Mesenchymal stem cell (in vitro differentiated cells and primary cell): Measurements from ENCODE around the gene CDC40.

Experiments used
- DNase-seq: peaks from one replicate; pipeline ENCODE4 v3.0.0-alpha.2; 2013
- H2AFZ ChIP-seq: one replicate; pipeline ENCODE4 v1.6.1; 2013; ENCODE audit warnings: low read depth, mild to moderate bottlenecking, control low read depth, inconsistent platforms, low read length, moderate library complexity
- H2AK5ac ChIP-seq: 2 replicates; pipeline ENCODE4 v1.6.1; 2013; ENCODE audit warnings: low read length, moderate library complexity, mild to moderate bottlenecking, inconsistent platforms; ENCODE audit not compliant: severe bottlenecking
- H2BK120ac ChIP-seq: one replicate; pipeline ENCODE4 v1.6.1; 2013; ENCODE audit warnings: low read depth, mild to moderate bottlenecking, inconsistent platforms, low read length, moderate library complexity
- H2BK12ac ChIP-seq, 2 experiments: one replicate each; pipeline ENCODE4 v1.6.1; 2013; ENCODE audit warnings: inconsistent platforms in 2 of 2, low read length in 2 of 2, mild to moderate bottlenecking in 2 of 2, moderate library complexity in 2 of 2, control low read depth in 1 of 2
- H2BK15ac ChIP-seq: one replicate; pipeline ENCODE4 v1.6.1; 2013; ENCODE audit warnings: mild to moderate bottlenecking, low read depth, inconsistent platforms; ENCODE audit not compliant: poor library complexity, severe bottlenecking
- H2BK5ac ChIP-seq: 2 replicates; pipeline ENCODE4 v1.6.1; 2013; ENCODE audit warnings: low read depth, mild to moderate bottlenecking, low read length, control low read depth, inconsistent platforms; ENCODE audit not compliant: poor library complexity, severe bottlenecking
- H3K14ac ChIP-seq, 2 experiments: one replicate each; pipeline ENCODE4 v1.6.1; 2013; ENCODE audit warnings: inconsistent platforms in 2 of 2, low read length in 2 of 2, control low read depth in 1 of 2, mild to moderate bottlenecking in 1 of 2, moderate library complexity in 1 of 2
- H3K18ac ChIP-seq, 2 experiments: one replicate each; pipeline ENCODE4 v1.6.1; 2013; ENCODE audit warnings: inconsistent platforms in 2 of 2, low read length in 2 of 2, control low read depth in 1 of 2, low read depth in 1 of 2, mild to moderate bottlenecking in 1 of 2
- H3K23ac ChIP-seq, 2 experiments: one replicate each; pipeline ENCODE4 v1.6.1; 2013; ENCODE audit warnings: inconsistent platforms in 2 of 2, low read length in 2 of 2, mild to moderate bottlenecking in 2 of 2, moderate library complexity in 2 of 2, control low read depth in 1 of 2
- H3K27ac ChIP-seq: 2 replicates; pipeline ENCODE4 v1.5.1; 2013; ENCODE audit warnings: mild to moderate bottlenecking, moderate library complexity, low read length, control low read depth, inconsistent platforms; ENCODE audit not compliant: poor library complexity, severe bottlenecking
- H3K27me3 ChIP-seq, 2 experiments: 2 replicates each; pipeline versions ENCODE4 v1.6.1 to v1.7.0; 2013; ENCODE audit warnings: low read length in 2 of 2, mild to moderate bottlenecking in 2 of 2, moderate library complexity in 2 of 2, control low read depth in 1 of 2, inconsistent platforms in 1 of 2; ENCODE audit not compliant: control insufficient read depth in 1 of 2, insufficient read depth in 1 of 2
- H3K36me3 ChIP-seq, 2 experiments: 2 replicates each; pipeline versions ENCODE4 v1.6.1 to v1.7.0; 2013; ENCODE audit warnings: low read length in 2 of 2, control low read depth in 1 of 2, inconsistent platforms in 1 of 2, low read depth in 1 of 2, mild to moderate bottlenecking in 1 of 2; ENCODE audit not compliant: insufficient read depth in 2 of 2, control insufficient read depth in 1 of 2
- H3K4ac ChIP-seq, 2 experiments: one replicate each; pipeline ENCODE4 v1.6.1; 2013; ENCODE audit warnings: inconsistent platforms in 2 of 2, low read length in 2 of 2, mild to moderate bottlenecking in 2 of 2, moderate library complexity in 2 of 2, control low read depth in 1 of 2, low read depth in 1 of 2
- H3K4me1 ChIP-seq: 2 replicates; pipeline ENCODE4 v1.6.1; 2013; ENCODE audit warnings: low read depth, low read length, control low read depth; ENCODE audit not compliant: control insufficient read depth, insufficient read depth
- H3K4me2 ChIP-seq: 2 replicates; pipeline ENCODE4 v1.6.1; 2013; ENCODE audit warnings: low read length, mild to moderate bottlenecking, inconsistent platforms; ENCODE audit not compliant: poor library complexity, severe bottlenecking
- H3K4me3 ChIP-seq, 2 experiments: 2 replicates each; pipeline versions ENCODE4 v1.5.1 to v1.7.0; 2013; ENCODE audit warnings: low read length in 2 of 2, mild to moderate bottlenecking in 2 of 2, control low read depth in 1 of 2, low read depth in 1 of 2; ENCODE audit not compliant: insufficient read depth in 1 of 2
- H3K79me1 ChIP-seq: replicated peaks from 2 replicates; pipeline ENCODE4 v1.6.1; 2013; ENCODE audit warnings: mild to moderate bottlenecking, control low read depth, low read length, inconsistent platforms; ENCODE audit not compliant: poor library complexity, severe bottlenecking
- H3K9ac ChIP-seq: 2 replicates; pipeline ENCODE4 v1.7.0; 2013; ENCODE audit warnings: mild to moderate bottlenecking, low read length, moderate library complexity
- H3K9me3 ChIP-seq: 2 replicates; pipeline ENCODE4 v1.7.0; 2013; ENCODE audit warnings: mild to moderate bottlenecking, low read length; ENCODE audit not compliant: control insufficient read depth
- H4K8ac ChIP-seq: one replicate; pipeline ENCODE4 v1.6.1; 2013; ENCODE audit warnings: inconsistent platforms, mild to moderate bottlenecking, low read length, moderate library complexity
- H4K91ac ChIP-seq: one replicate; pipeline ENCODE4 v1.6.1; 2013; ENCODE audit warnings: mild to moderate bottlenecking, low read length, inconsistent platforms
- WGBS: methylation state at CpG from one replicate; pipeline ENCODE4 v1.1.7; 2013; ENCODE audit warnings: mixed read lengths; 5-methylcytosine and 5-hydroxymethylcytosine counted together

CDC40 gene

DNA sequence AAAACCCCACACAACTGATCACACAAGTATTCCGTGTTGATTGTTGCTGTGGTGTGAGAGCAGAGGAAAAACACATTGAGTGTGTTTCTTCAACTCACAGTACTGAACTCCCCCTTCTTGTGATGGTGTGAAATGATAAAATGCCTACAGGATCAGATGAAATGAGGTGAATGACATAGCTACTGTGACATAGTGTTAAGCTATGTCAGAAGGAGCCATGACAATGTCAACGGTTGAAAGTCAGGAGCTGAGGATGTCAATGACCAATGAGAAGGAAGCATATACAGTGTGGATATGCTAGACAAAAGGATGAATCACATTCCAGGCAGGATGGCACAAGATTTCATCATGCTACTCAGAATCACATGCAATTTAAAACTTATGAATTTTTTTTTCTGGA, 39.6 kb upstream of the CDC40 start:
- Histone ChIP-seq H3K79me1 (peaks cover 17% of the 10 kb centered on the region), H4K8ac (peak overlapping the region; percentile 47), H3K4me2 (no peak overlapping the region), H3K36me3 (peaks cover 0 to 14% of the 10 kb centered on the region in 2 experiments), H3K9me3 (peaks cover 5% of the 10 kb centered on the region), H2BK12ac (no peak overlapping the region), H2AFZ (no peak overlapping the region), H2BK120ac (no peak overlapping the region), H2AK5ac (no peak overlapping the region), H4K91ac (no peak overlapping the region), H3K23ac (no peak overlapping the region), H3K9ac (no peak overlapping the region), H3K4ac (no peak overlapping the region), H3K14ac (no peak overlapping the region), H3K4me1 (peaks cover 3% of the 10 kb centered on the region), H3K27me3 (no peaks in the 10 kb centered on the region), H2BK15ac (no peak overlapping the region), H3K4me3 (no peak overlapping the region), H3K18ac (no peak overlapping the region), H3K27ac (no peak overlapping the region), H2BK5ac (no peak overlapping the region)
- DNase-seq = peak; percentile 45
- WGBS = 92% methylated on average over 2 of the region's 2 CpGs

DNA sequence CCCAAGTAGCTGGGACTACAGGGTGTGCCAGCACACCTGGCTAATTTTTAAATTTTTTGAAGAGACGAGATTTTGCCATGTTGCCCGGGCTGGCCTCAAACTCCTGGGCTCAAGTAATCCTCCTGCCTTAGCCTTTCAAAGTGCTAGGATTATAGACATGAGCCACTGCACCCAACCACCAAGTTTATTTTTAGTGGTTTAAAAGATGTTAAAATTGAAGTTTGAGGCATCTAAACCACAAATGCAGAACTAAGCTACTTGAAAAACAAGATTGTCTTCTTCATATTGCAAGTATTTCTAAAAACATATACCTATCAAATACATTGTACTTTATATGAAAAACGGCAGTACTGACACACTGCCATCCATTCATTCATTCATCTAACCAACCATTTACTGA, 32.4 kb upstream of the CDC40 start:
- no peak for DNase-seq
- Histone ChIP-seq H3K23ac (no peak overlapping the region), H2BK120ac (no peak overlapping the region), H2BK15ac (no peak overlapping the region), H3K9ac (no peak overlapping the region), H2BK12ac (no peak overlapping the region), H2AFZ (no peak overlapping the region), H3K4me3 (no peak overlapping the region), H3K79me1 (peaks cover 1% of the 10 kb centered on the region), H2BK5ac (no peak overlapping the region), H2AK5ac (no peak overlapping the region), H3K4ac (no peak overlapping the region), H3K4me1 (no peaks in the 10 kb centered on the region), H3K14ac (no peak overlapping the region), H3K27me3 (no peaks in the 10 kb centered on the region), H3K18ac (no peak overlapping the region), H3K4me2 (no peak overlapping the region), H3K9me3 (no peaks in the 10 kb centered on the region), H3K36me3 (no peaks in the 10 kb centered on the region), H4K8ac (no peak overlapping the region), H4K91ac (no peak overlapping the region), H3K27ac (no peak overlapping the region)
- 82% methylated on average over 3 of the region's 3 CpGs for WGBS

DNA sequence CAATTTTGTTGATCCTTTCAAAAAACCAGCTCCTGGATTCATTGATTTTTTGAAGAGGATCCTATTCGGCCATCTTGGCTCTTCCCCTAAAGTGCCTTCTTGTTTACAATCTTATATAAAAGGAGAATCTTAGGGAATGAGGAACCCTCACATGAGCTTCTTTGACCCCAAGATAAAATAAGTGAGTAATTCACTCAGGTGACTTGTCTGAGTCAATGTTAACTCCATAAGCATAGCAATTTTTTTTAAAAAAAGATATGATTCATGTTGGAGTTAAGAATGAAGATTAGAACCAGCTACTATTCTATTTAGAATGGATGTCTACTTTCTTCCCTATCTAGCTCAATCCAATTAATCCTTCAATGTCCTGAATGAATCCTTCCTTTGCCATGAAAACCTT, 21.7 kb upstream of the CDC40 start:
- no peak overlapping the region for H3K4me3 ChIP-seq

GRCh38 chr6:110170081-110170480, 10.1 kb upstream of the CDC40 start:
- no peak overlapping the region for H3K4me2 ChIP-seq
- no peak overlapping the region for H3K18ac ChIP-seq
- H2BK5ac ChIP-seq = no peak overlapping the region
- H3K27ac ChIP-seq = no peak overlapping the region
- no peak overlapping the region for H3K14ac ChIP-seq
- H3K4me3 ChIP-seq = no peak overlapping the region
- no peak overlapping the region for H2BK12ac ChIP-seq
- no peaks in the 10 kb centered on the region for H3K36me3 ChIP-seq
- H3K4ac ChIP-seq = no peak overlapping the region
- no peak overlapping the region for H4K91ac ChIP-seq
- H2AK5ac ChIP-seq = no peak overlapping the region
- peaks cover 23% of the 10 kb centered on the region for H3K79me1 ChIP-seq
- no CpG with 5 or more reads among the region's 2 CpGs for WGBS
- H2BK120ac ChIP-seq = no peak overlapping the region
- DNase-seq = no peak
- H2BK15ac ChIP-seq = no peak overlapping the region
- no peak overlapping the region for H3K23ac ChIP-seq
- no peaks in the 10 kb centered on the region for H3K27me3 ChIP-seq
- no peak overlapping the region for H4K8ac ChIP-seq
- H2AFZ ChIP-seq = no peak overlapping the region
- H3K4me1 ChIP-seq = no peaks in the 10 kb centered on the region
- no peak overlapping the region for H3K9ac ChIP-seq
- no peaks in the 10 kb centered on the region for H3K9me3 ChIP-seq

More for the DNA sequence above, 21.7 kb upstream of the CDC40 start:
- H3K9ac ChIP-seq = no peak overlapping the region
- no CpG with 5 or more reads among the region's 1 CpG for WGBS
- H3K4me2 ChIP-seq = no peak overlapping the region
- H3K9me3 ChIP-seq = no peaks in the 10 kb centered on the region
- H2BK5ac ChIP-seq = no peak overlapping the region
- H3K27ac ChIP-seq = no peak overlapping the region
- no peak overlapping the region for H4K91ac ChIP-seq
- no peak overlapping the region for H3K18ac ChIP-seq
- H2BK120ac ChIP-seq = no peak overlapping the region
- H2BK12ac ChIP-seq = no peak overlapping the region
- no peak overlapping the region for H2BK15ac ChIP-seq
- H3K14ac ChIP-seq = no peak overlapping the region
- H2AFZ ChIP-seq = no peak overlapping the region
- no peaks in the 10 kb centered on the region for H3K4me1 ChIP-seq
- H3K79me1 ChIP-seq = peaks cover 2% of the 10 kb centered on the region
- no peak for DNase-seq
- H3K27me3 ChIP-seq = no peaks in the 10 kb centered on the region
- H3K4ac ChIP-seq = no peak overlapping the region
- H3K23ac ChIP-seq = no peak overlapping the region
- no peak overlapping the region for H4K8ac ChIP-seq
- H3K36me3 ChIP-seq = no peaks in the 10 kb centered on the region
- H2AK5ac ChIP-seq = no peak overlapping the region
